Aorta (tissue), 5 donors: ENCODE measurements around the gene HOXB2. TPM values are rescaled to one million over a fixed set of nuclear protein-coding genes. Genes with fewer than 3 reads are reported as not detected.

Experiments
- ATAC-seq: fragments of 200-7000 bp; cut with Tn5 transposase; one replicate; pipeline ENCODE4 v1.9.1; 2022; ENCODE audit warnings: moderate library complexity; ENCODE audit not compliant: low FRiP score
- DNase-seq, 2 donors: peaks; one replicate each; pipeline ENCODE4 v3.0.0-alpha.2; 2020
- H3K27ac ChIP-seq, 2 donors: one replicate each; pipeline ENCODE4 v1.5.1; 2013; ENCODE audit warnings: low read length in 2 of 2, mild to moderate bottlenecking in 2 of 2, moderate library complexity in 2 of 2, control low read depth in 1 of 2, inconsistent platforms in 1 of 2, low read depth in 1 of 2
- H3K27me3 ChIP-seq, 2 donors: one replicate each; pipeline ENCODE4 v1.6.1; 2013; ENCODE audit warnings: control low read depth in 1 of 2, low read length in 1 of 2, mild to moderate bottlenecking in 1 of 2, moderate library complexity in 1 of 2; ENCODE audit not compliant: insufficient read depth in 2 of 2, control insufficient read depth in 1 of 2
- H3K36me3 ChIP-seq, 2 donors: one replicate each; pipeline ENCODE4 v1.6.1; 2013; ENCODE audit warnings: control low read depth in 1 of 2, low read length in 1 of 2, mild to moderate bottlenecking in 1 of 2; ENCODE audit not compliant: insufficient read depth in 2 of 2, control insufficient read depth in 1 of 2
- H3K4me1 ChIP-seq, 2 donors: one replicate each; pipeline ENCODE4 v1.6.1; 2013; ENCODE audit warnings: low read length in 2 of 2, control low read depth in 1 of 2, mild to moderate bottlenecking in 1 of 2, moderate library complexity in 1 of 2; ENCODE audit not compliant: insufficient read depth in 2 of 2, control insufficient read depth in 1 of 2
- H3K4me3 ChIP-seq, 2 donors: one replicate each; pipeline ENCODE4 v1.5.1; 2013; ENCODE audit warnings: low read length in 2 of 2, control low read depth in 1 of 2, mild to moderate bottlenecking in 1 of 2
- H3K9me3 ChIP-seq: one replicate; pipeline ENCODE4 v1.6.1; 2013; ENCODE audit warnings: mild to moderate bottlenecking, low read length; ENCODE audit not compliant: control insufficient read depth
- WGBS, 2 donors: extraction: QIAGEN DNeasy Blood & Tissue Kit; methylation state at CpG; one replicate each; pipeline ENCODE4 v1.1.7; 2013; 5-methylcytosine and 5-hydroxymethylcytosine counted together
- intact Hi-C, 2 donors: fragments of 100-400 bp; cut with DNase I; formaldehyde crosslinking; loops; one replicate each; pipeline versions ENCODE4 v1.14.2 to v1.15.0; 2022
- long read RNA-seq, 2 donors: library from polyadenylated mRNA; unstranded; transcript quantifications; one replicate each; pipeline ENCODE4 v2.0.0, GENCODE V29; 2020 to 2021
- polyA plus RNA-seq, 2 donors: library from polyadenylated mRNA; stranded (reverse); fragments of 200-250 nt; gene quantifications; one replicate each; pipeline ENCODE4 v1.2.3, GENCODE V29; 2013
- total RNA-seq, 2 donors: library from RNA; stranded (reverse); fragmentation: NEBNext Ultra II Directional; extraction: Animal tissue kit (Norgen Biotek cat#: 25700); gene quantifications; one replicate each; pipeline ENCODE4 v1.2.1, GENCODE V29; 2021
- donor health status: healthy with polysubstance abuse.
- donor health status: Bipolar disorder and iron deficiency.
- donor health status: DM: no; HTN: no; CAD: no.
- donor health status: DM: no; HTN: no; CAD: no.
- donor health status: DM: yes; HTN: yes; CAD: no.

Gene HOXB2
- total RNA-seq (10 to 100 TPM; 25.4 to 36.9 TPM), polyA plus RNA-seq (10 to 100 TPM in 1 of 2 donors, 1 to 10 TPM in 1; 7.6 to 61.0 TPM)
- long read RNA-seq, donor 1, transcript HOXB2-201 (2 exons, 1,562 nt): major isoform, 22 of 36 reads
- long read RNA-seq, donor 1, partial matches to known transcripts: 7 of 36 reads
- long read RNA-seq, donor 1, other reads (novel, unspliced or antisense): 5 of 36 reads
- long read RNA-seq, donor 2, partial matches to known transcripts: 0 of 15 reads
- long read RNA-seq, donor 2, other reads (novel, unspliced or antisense): 11 of 15 reads

DNA sequence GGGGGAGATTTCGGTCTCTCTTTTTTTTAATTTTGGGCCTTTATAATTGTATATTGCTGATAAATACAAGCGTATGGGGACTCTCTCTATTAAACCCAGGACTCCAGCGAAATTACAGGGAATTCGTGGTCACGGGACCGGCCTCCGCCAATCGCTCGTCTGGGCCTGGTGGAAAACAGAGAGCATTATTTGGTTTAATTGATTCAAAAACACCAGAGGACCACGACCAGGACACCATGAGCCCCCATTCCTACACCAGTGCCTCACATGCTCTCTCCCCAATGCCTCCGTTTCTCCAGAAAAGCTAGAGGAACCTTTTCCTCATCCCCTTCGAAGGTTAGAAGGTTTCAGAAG, at the start of gene HOXB2:
TSS of gene HOXB2 (minus strand) at position 88 of the 354 bp plus-strand sequence. CDS start 198 bp downstream, outside the sequence.
- Histone ChIP-seq H3K36me3 (no peaks in the 10 kb centered on the region), H3K4me3 (peak within 1 kb of the TSS; percentile 71 to 94), H3K27me3 (no peaks in the 10 kb centered on the region), H3K27ac (peak within 1 kb of the TSS; percentile 80 to 95), H3K4me1 (peaks cover 0 to 4% of the 10 kb centered on the region in 2 donors), H3K9me3 (no peaks in the 10 kb centered on the region)
- ATAC-seq (no peak), DNase-seq (no peak)
- 48 to 66% methylated on average over 12 of the region's 12 CpGs for WGBS, 2 donors
- intact Hi-C loops: no loop called here

DNA sequence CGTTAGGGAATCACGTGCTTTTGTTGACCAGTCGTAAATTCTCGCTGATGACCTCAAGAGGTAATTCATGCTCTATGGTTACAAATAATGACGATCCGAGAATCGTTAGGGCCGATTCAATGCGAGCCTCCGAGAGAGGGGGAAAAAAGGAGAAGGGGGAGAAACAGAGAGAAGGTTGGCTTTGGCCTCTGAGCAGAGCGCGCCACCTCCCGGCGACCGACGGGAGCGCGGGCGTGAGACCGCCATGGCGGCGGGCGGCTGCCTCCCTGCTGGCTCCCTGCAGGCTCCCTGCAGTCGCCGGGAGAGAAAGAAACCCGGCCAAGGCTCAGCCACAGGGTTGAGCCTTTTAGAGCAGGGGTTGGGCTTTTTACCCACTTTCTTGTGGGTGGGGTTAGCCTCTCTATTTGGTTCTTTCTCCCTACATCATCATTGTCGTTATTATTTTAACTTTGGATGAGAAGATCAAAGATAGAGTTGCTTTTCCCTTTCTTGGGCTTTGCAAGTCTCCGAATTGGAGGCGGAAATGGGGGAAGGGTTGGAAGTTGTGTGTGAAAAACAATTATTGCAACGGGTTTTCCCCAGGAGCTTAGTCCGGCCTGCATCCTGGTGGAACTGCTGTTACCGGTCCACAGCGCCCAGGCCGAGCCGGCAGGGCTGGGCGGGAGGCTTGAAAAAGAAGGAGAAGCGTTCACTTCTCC, 49.1 kb upstream of the HOXB2 start:
- WGBS, 2 donors: 20 to 23% methylated on average over 37 of the region's 37 CpGs
- intact Hi-C loops: loop anchor here (2.0 to 10.0 kb wide), 3 partner anchors 101 to 569 kb away; no protein-coding TSS in a partner anchor
- Histone ChIP-seq H3K27me3 (no peaks in the 10 kb centered on the region), H3K9me3 (no peaks in the 10 kb centered on the region), H3K27ac (no peak overlapping the region), H3K4me1 (no peaks in the 10 kb centered on the region), H3K4me3 (no peak overlapping the region), H3K36me3 (no peaks in the 10 kb centered on the region)
- DNase-seq: peak; percentile 88 to 95
- ATAC-seq: peak; percentile 88

DNA sequence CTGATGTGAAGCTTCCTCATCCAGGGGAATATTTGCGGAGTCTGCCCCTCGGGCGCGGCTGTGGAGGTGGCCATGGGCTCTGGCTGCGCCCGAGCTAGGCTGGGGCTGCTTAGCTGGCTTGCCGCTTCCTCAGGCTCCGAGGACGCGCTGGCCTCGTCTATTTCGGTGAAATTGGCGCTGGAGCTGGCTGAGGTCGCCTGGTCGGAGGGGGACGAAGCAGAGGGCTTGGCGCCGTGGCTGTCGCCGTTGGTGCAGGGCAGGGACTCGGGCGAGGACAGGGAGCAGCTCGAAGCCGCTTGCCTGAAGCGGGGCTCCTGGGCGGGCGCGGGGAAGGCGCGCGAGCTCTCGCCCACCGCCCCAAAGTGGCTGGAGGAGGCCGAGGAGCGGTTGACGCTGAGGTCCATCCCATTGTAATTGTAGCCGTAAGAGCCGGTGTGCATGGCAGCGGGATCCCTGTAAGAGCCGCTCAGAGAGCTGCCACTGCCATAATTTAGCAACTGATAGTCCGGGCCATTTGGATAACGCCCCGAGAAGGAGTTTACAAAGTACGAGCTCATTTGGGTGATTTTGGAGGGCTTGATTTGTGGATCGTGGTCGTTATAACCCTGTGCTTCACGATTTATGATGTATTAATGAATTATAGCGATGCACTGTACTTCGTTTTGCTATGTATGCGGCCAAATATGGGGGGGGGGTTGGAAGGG, 48.4 kb upstream of the HOXB2 start, which contains the start of gene HOXB5:
TSS of gene HOXB5 (minus strand) at position 654 of the 704 bp plus-strand sequence. CDS start at position 557, 97 bp downstream.
- no peaks in the 10 kb centered on the region for H3K27me3 ChIP-seq
- H3K36me3 ChIP-seq: no peaks in the 10 kb centered on the region
- peak in 1 of 2 donors; percentile 82 for DNase-seq
- H3K27ac ChIP-seq: no peak within 1 kb of the TSS
- intact Hi-C loops: loop anchor here (2.0 to 10.0 kb wide), 3 partner anchors 100 to 568 kb away; no protein-coding TSS in a partner anchor
- no peak within 1 kb of the TSS for H3K4me3 ChIP-seq
- no peaks in the 10 kb centered on the region for H3K9me3 ChIP-seq
- H3K4me1 ChIP-seq: no peaks in the 10 kb centered on the region
- WGBS, 2 donors: 31 to 37% methylated on average over 47 to 50 of the region's 50 CpGs
- no peak for ATAC-seq

DNA sequence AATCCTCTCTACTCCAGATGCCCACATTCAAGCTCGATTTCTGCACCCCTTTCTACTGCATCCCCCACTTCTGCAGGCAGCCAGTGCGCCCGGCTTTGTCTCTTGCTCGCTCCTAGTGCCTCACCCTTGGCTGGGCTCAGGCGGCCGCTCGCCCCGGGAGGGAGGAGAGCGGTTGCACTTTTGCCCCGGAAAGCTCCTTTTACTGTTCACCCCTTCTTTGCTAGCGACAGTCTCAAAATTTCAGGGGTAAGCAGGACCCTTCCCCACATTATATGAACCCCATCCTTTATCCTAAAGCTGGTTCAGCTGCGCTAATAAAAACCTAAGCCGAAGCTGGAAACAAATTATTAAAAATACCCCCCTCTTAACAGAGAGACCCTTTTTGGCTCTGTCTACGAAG, 47.7 kb upstream of the HOXB2 start:
- Histone ChIP-seq H3K36me3 (no peaks in the 10 kb centered on the region), H3K9me3 (no peaks in the 10 kb centered on the region), H3K4me3 (no peak overlapping the region), H3K4me1 (no peaks in the 10 kb centered on the region), H3K27ac (no peak overlapping the region), H3K27me3 (no peaks in the 10 kb centered on the region)
- WGBS, 2 donors: 65 to 85% methylated on average over 14 of the region's 14 CpGs
- DNase-seq: no peak
- no peak for ATAC-seq
- intact Hi-C loops: loop anchor here (2.0 to 10.0 kb wide), 3 partner anchors 100 to 568 kb away; no protein-coding TSS in a partner anchor

DNA sequence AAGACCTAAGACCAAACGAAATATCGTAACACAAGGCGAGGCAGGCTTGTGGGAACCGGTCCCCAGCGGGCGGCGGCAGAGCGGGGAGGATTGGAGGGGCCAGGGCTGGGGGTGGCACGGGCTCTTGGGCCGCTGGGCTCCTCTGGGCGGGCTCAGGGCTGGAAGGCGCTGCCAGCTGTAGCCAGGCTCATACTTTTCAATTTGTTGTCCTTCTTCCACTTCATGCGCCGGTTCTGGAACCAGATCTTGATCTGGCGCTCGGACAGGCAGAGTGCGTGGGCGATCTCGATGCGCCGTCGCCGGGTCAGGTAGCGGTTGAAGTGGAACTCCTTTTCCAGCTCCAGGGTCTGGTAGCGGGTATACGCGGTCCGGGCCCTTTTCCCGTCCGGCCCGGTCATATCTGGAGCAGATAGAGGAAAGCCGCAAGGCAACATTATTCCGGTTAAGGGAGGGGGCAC, 47.2 kb upstream of the HOXB2 start:
- H3K27ac ChIP-seq: no peak overlapping the region
- 67 to 88% methylated on average over 33 of the region's 33 CpGs for WGBS, 2 donors
- H3K9me3 ChIP-seq: no peaks in the 10 kb centered on the region
- intact Hi-C loops: loop anchor here (2.0 to 10.0 kb wide), 3 partner anchors 99 to 567 kb away; no protein-coding TSS in a partner anchor
- H3K36me3 ChIP-seq: no peaks in the 10 kb centered on the region
- DNase-seq: no peak
- H3K4me3 ChIP-seq: no peak overlapping the region
- no peaks in the 10 kb centered on the region for H3K27me3 ChIP-seq
- no peaks in the 10 kb centered on the region for H3K4me1 ChIP-seq
- ATAC-seq: no peak

DNA sequence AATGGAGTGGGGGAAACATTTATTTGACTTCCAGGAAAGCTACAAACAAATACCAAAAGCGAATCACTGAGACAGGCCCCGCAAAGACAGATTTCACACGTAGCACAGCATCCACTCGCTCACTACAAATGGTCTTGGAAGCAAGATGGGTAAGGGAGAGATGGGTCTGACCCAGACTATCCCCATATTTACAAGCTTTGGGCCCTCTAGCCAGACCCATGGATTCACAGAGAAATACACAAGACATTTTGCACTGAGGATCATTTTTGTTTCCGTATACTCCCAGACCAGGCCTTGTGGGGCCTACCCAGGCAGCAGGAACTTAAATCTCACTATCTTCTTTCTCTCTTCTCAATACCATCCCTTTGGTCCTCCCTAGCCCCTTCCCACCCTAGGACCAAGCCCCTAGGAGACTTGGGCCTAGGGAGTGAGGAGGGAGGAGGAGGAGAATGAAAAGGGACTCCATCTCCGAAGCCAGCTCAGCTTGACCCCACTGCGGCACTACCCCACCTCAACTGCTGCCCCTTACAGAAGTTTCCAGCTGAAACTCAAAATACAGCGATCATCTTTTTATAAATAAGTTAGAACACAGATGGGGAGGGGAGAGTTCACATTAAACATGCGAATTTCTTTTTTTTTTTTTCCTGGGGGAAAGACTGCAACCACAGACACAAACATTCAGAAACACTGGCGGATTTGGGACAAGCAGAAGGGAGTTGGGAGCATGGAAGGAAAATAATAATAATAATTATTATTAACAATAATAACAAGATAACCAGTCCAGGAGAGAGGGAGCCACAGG, 46.5 kb upstream of the HOXB2 start:
- Histone ChIP-seq H3K4me1 (no peaks in the 10 kb centered on the region), H3K27me3 (no peaks in the 10 kb centered on the region), H3K4me3 (no peak overlapping the region), H3K36me3 (no peaks in the 10 kb centered on the region), H3K9me3 (no peaks in the 10 kb centered on the region), H3K27ac (no peak overlapping the region)
- WGBS, 2 donors: 93 to 94% methylated on average over 10 of the region's 10 CpGs
- DNase-seq (no peak), ATAC-seq (no peak)
- intact Hi-C loops: loop anchor here (2.0 to 10.0 kb wide), 3 partner anchors 99 to 567 kb away; no protein-coding TSS in a partner anchor

DNA sequence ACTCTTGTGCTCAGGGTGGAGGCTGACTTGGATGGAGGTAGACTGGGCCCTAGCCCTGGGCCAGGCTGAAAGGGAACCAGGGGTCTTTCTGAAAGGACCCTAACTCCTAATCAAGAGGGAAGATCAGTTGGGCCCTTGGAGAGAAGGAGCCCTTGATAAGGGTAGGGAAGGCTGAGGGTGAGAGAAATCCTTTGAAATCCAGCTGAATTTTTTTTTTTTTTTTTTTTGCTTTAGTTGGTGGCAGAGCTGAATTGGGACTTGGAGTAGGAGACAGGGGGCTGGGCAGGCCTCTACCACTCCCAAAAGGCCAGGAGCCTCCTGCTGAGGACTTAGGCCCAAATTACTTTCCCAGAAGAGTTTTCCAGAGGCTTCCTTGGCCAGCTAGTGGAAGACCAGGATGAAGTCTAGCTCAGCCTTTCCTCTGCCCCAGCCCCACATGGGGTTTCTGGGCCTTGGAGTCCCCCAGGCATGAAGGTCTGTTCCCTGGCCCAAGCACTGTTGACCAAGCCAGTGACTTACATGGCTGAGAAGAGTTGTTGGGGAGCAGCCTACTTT, 45.8 kb upstream of the HOXB2 start:
- Histone ChIP-seq H3K27me3 (no peaks in the 10 kb centered on the region), H3K4me1 (no peaks in the 10 kb centered on the region), H3K36me3 (no peaks in the 10 kb centered on the region), H3K4me3 (no peak overlapping the region), H3K9me3 (no peaks in the 10 kb centered on the region), H3K27ac (no peak overlapping the region)
- no peak for ATAC-seq
- intact Hi-C loops: loop anchor here (5.0 to 10.0 kb wide), 2 partner anchors 238 to 566 kb away; no protein-coding TSS in a partner anchor
- DNase-seq: no peak
